SK-N-SH (cell line): Measurements from ENCODE around the gene EPB41L2.

Experiments used
- CTCF ChIP-seq: fragments of 200-600 bp; sonication (generic); IDR thresholded peaks from 2 replicates; pipeline ENCODE4 v1.6.1; 2017; ENCODE audit warnings: antibody characterized with exemption, mild to moderate bottlenecking, moderate library complexity
- ELF1 ChIP-seq: IDR thresholded peaks from 2 replicates; pipeline ENCODE4 v1.4.0; 2012
- EZH2phosphoT487 ChIP-seq: fragments of 200-600 bp; sonication (generic); IDR thresholded peaks from 2 replicates; pipeline ENCODE4 v1.6.1; 2017; ENCODE audit warnings: low read depth, mixed run types, mild to moderate bottlenecking, antibody characterized with exemption, moderate library complexity, borderline replicate concordance
- GABPA ChIP-seq: IDR thresholded peaks from 2 replicates; pipeline ENCODE4 v1.4.0; 2012; ENCODE audit warnings: low read depth, mild to moderate bottlenecking
- MAX ChIP-seq: IDR thresholded peaks from 2 replicates; pipeline ENCODE4 v1.4.0; 2012; ENCODE audit warnings: low read depth
- MEF2A ChIP-seq: IDR thresholded peaks from 2 replicates; pipeline ENCODE4 v1.4.0; 2012; ENCODE audit warnings: low read depth, borderline replicate concordance
- POLR2AphosphoS5 ChIP-seq: IDR thresholded peaks from 2 replicates; pipeline ENCODE4 v1.6.1; 2012; ENCODE audit warnings: low read depth, low read length
- RAD21 ChIP-seq: IDR thresholded peaks from 2 replicates; pipeline ENCODE4 v1.6.1; 2012; ENCODE audit warnings: mild to moderate bottlenecking, low read length
- RFX5 ChIP-seq: IDR thresholded peaks from 2 replicates; pipeline ENCODE4 v1.6.1; 2012; ENCODE audit warnings: mild to moderate bottlenecking, improper control_type of control experiment, low read length
- RXRA ChIP-seq: IDR thresholded peaks from 2 replicates; pipeline ENCODE4 v1.4.0; 2012; ENCODE audit warnings: low read depth, mild to moderate bottlenecking, borderline replicate concordance
- SIN3A ChIP-seq: IDR thresholded peaks from 2 replicates; pipeline ENCODE4 v1.6.1; 2012; ENCODE audit warnings: low read depth, mild to moderate bottlenecking, low read length, moderate library complexity, borderline replicate concordance
- SMC3 ChIP-seq: IDR thresholded peaks from 2 replicates; pipeline ENCODE4 v1.6.1; 2012; ENCODE audit warnings: low read depth, low read length, improper control_type of control experiment
- TEAD4 ChIP-seq: IDR thresholded peaks from 2 replicates; pipeline ENCODE4 v1.4.0; 2012; ENCODE audit warnings: mild to moderate bottlenecking, borderline replicate concordance; ENCODE audit not compliant: insufficient read depth
- ZBTB33 ChIP-seq: IDR thresholded peaks from 2 replicates; pipeline ENCODE4 v1.4.0; 2012; ENCODE audit warnings: low read depth, borderline replicate concordance

GRCh38 chr6:131058236-131058635 lies 4.8 kb downstream of the EPB41L2 start:
- TF ChIP-seq RXRA (no peak), CTCF (no peak), SMC3 (no peak), GABPA (no peak), MAX (no peak), SIN3A (no peak), MEF2A (no peak), ELF1 (no peak), POLR2AphosphoS5 (no peak), ZBTB33 (no peak), RAD21 (no peak), EZH2phosphoT487 (no peak), TEAD4 (no peak), RFX5 (no peak)
